Caco-2 (cell line): Measurements from ENCODE around the gene WDPCP. TPM values are rescaled to one million over a fixed set of nuclear protein-coding genes. Genes with fewer than 3 reads are reported as not detected.

Source experiments
- BruUV-seq: library from RNA; stranded (reverse); fragments of 400-500 nt; replicated peaks from 2 replicates; lab custom pipeline; 2021; lab: Mats Ljungman, UMichigan
- CTCF ChIA-PET: fragments of 300-600 bp; sonication (Branson Sonifier 250); formaldehyde crosslinking; loops from one replicate; lab custom pipeline; 2022; ENCODE audit warnings: antibody characterized with exemption; lab: Charles Lee
- POLR2A ChIA-PET: fragments of 300-600 bp; sonication (Branson Sonifier 250); formaldehyde crosslinking; loops from one replicate; lab custom pipeline; 2022; ENCODE audit warnings: antibody characterized with exemption; lab: Charles Lee
- DNase-seq, 2 experiments: peaks; one replicate each; pipeline versions ENCODE4 v3.0.0 to v3.0.0-alpha.2; 2020 to 2022
- H3K27me3 ChIP-seq: replicated peaks from 2 replicates; pipeline ENCODE4 v1.6.0; 2011; ENCODE audit warnings: low read length; ENCODE audit not compliant: control insufficient read depth, insufficient read depth
- H3K36me3 ChIP-seq: 2 replicates; pipeline ENCODE4 v1.5.1; 2011; ENCODE audit warnings: low read length; ENCODE audit not compliant: control insufficient read depth, insufficient read depth
- H3K4me1 ChIP-seq: fragments of 250-450 bp; sonication (Bioruptor Pico); 2 replicates; pipeline ENCODE4 v1.5.1; 2020; ENCODE audit warnings: mild to moderate bottlenecking
- H3K4me3 ChIP-seq: 2 replicates; pipeline ENCODE4 v1.5.1; 2011; ENCODE audit warnings: low read depth, mild to moderate bottlenecking, control low read depth, low read length
- H3K9me3 ChIP-seq: fragments of 250-450 bp; sonication (Bioruptor Pico); 2 replicates; pipeline ENCODE4 v1.5.1; 2020; ENCODE audit warnings: mild to moderate bottlenecking, moderate library complexity
- H3K27ac Mint-ChIP-seq: one replicate; pipeline ENCODE4 v1.8.0; 2022; ENCODE audit warnings: mixed read lengths; ENCODE audit not compliant: unreplicated experiment
- H3K27me3 Mint-ChIP-seq: one replicate; pipeline ENCODE4 v1.8.0; 2022; ENCODE audit warnings: mixed read lengths; ENCODE audit not compliant: insufficient read depth, unreplicated experiment
- H3K36me3 Mint-ChIP-seq: one replicate; pipeline ENCODE4 v1.8.0; 2022; ENCODE audit warnings: mild to moderate bottlenecking, mixed read lengths; ENCODE audit not compliant: insufficient read depth, unreplicated experiment
- H3K4me1 Mint-ChIP-seq: one replicate; pipeline ENCODE4 v1.8.0; 2022; ENCODE audit warnings: low read depth, mixed read lengths; ENCODE audit not compliant: unreplicated experiment
- H3K4me3 Mint-ChIP-seq: one replicate; pipeline ENCODE4 v1.8.0; 2022; ENCODE audit warnings: mild to moderate bottlenecking, moderate library complexity, mixed read lengths; ENCODE audit not compliant: unreplicated experiment
- H3K9me3 Mint-ChIP-seq: one replicate; pipeline ENCODE4 v1.8.0; 2022; ENCODE audit warnings: mixed read lengths; ENCODE audit not compliant: unreplicated experiment
- intact Hi-C: fragments of 100-400 bp; cut with micrococcal nuclease; formaldehyde crosslinking; loops from one replicate; pipeline ENCODE4 v1.10.0; 2022; ENCODE audit not compliant: unreplicated experiment
- total RNA-seq: library from RNA; stranded (reverse); gene quantifications from 2 replicates; pipeline ENCODE4 v1.2.3, GENCODE V29; 2022
- TF ChIP-seq, protein P1 (sequence below), 2 experiments: fragments of 200-600 bp in 1 of 2; IDR thresholded peaks; 1 replicate in 1 of 2; 2 replicates in 1 of 2; pipeline versions ENCODE4 v1.5.1 to v1.8.0; 2011 to 2022; ENCODE audit warnings: antibody characterized with exemption in 1 of 2, control low read depth in 1 of 2, inconsistent platforms in 1 of 2, low read depth in 1 of 2, low read length in 1 of 2, mild to moderate bottlenecking in 1 of 2, moderate library complexity in 1 of 2; ENCODE audit not compliant: insufficient read depth in 1 of 2, severe bottlenecking in 1 of 2, unreplicated experiment in 1 of 2

WDPCP gene
- total RNA-seq, 1 experiment from 2014 or later: 16.2 TPM

DNA sequence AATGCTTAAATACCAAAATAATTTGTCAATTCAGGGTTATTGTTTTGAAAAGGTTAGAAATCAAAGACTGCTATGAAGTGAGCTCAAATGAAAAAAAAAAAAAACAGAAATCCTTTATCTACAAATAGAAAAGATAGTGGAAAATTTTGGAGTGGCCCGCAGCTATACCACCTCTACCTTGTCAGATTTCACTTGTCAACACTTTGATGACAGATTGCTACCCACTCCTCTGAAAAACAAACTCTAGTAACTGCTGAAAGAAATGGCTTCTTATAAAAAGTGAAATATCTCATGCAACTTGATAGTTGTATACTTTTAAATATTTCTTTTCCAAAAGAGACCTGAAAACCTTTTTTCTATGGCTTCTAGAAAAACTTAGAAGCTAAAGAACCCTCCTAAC, 84.5 kb downstream of the WDPCP start:
- no peaks in the 10 kb centered on the region for H3K36me3 Mint-ChIP-seq
- no peaks in the 10 kb centered on the region for H3K36me3 ChIP-seq
- ChIA-PET POLR2A (no interaction called here), CTCF (no interaction called here)
- H3K27me3 Mint-ChIP-seq: peaks cover 16% of the 10 kb centered on the region
- DNase-seq: no peak
- H3K4me3 Mint-ChIP-seq: no peak overlapping the region
- intact Hi-C loops: no loop called here
- no TSS peak for BruUV-seq
- H3K4me1 Mint-ChIP-seq: no peaks in the 10 kb centered on the region
- H3K9me3 ChIP-seq: no peaks in the 10 kb centered on the region
- TF ChIP-seq, protein P1, sequence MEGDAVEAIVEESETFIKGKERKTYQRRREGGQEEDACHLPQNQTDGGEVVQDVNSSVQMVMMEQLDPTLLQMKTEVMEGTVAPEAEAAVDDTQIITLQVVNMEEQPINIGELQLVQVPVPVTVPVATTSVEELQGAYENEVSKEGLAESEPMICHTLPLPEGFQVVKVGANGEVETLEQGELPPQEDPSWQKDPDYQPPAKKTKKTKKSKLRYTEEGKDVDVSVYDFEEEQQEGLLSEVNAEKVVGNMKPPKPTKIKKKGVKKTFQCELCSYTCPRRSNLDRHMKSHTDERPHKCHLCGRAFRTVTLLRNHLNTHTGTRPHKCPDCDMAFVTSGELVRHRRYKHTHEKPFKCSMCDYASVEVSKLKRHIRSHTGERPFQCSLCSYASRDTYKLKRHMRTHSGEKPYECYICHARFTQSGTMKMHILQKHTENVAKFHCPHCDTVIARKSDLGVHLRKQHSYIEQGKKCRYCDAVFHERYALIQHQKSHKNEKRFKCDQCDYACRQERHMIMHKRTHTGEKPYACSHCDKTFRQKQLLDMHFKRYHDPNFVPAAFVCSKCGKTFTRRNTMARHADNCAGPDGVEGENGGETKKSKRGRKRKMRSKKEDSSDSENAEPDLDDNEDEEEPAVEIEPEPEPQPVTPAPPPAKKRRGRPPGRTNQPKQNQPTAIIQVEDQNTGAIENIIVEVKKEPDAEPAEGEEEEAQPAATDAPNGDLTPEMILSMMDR (IDR thresholded peaks at IDR 0.05; ENCODE audit: insufficient read depth in 1 of 2, low read depth in 1 of 2, low read length in 1 of 2, severe bottlenecking in 1 of 2, unreplicated experiment in 1 of 2): no peak
- no peak overlapping the region for H3K27ac Mint-ChIP-seq
- H3K4me3 ChIP-seq: no peak overlapping the region
- peaks cover under 1% of the 10 kb centered on the region for H3K9me3 Mint-ChIP-seq
- no peaks in the 10 kb centered on the region for H3K27me3 ChIP-seq
- H3K4me1 ChIP-seq: no peaks in the 10 kb centered on the region

DNA sequence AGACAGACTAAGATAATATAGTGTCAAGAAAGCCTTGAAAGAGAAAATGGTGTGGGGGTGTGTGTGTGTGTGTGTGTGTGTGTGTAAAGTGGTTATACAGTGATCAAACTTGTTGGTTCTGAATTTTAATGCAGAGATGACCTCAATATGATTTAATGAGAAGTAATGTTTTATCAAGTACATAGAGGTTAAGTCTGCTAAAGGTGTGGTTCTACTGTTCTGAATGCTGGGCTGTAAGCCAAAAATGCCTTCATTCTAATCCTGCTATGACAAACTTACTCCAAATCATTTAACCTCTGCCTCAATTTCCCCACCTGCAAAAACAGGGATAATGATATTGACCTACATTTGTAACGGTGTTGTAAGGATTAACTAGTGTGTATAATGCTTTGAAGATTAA, 87.9 kb downstream of the WDPCP start:
- no peak for DNase-seq
- Histone ChIP-seq H3K9me3 (no peaks in the 10 kb centered on the region), H3K4me3 (no peak overlapping the region), H3K4me1 (no peaks in the 10 kb centered on the region), H3K36me3 (no peaks in the 10 kb centered on the region), H3K27me3 (no peaks in the 10 kb centered on the region)
- ChIA-PET POLR2A (no interaction called here), CTCF (no interaction called here)
- H3K4me1 Mint-ChIP-seq: no peaks in the 10 kb centered on the region
- no peaks in the 10 kb centered on the region for H3K27me3 Mint-ChIP-seq
- TF ChIP-seq, protein P1 (IDR thresholded peaks at IDR 0.05; ENCODE audit: insufficient read depth in 1 of 2, low read depth in 1 of 2, low read length in 1 of 2, severe bottlenecking in 1 of 2, unreplicated experiment in 1 of 2): no peak
- no peaks in the 10 kb centered on the region for H3K36me3 Mint-ChIP-seq
- no peak overlapping the region for H3K4me3 Mint-ChIP-seq
- intact Hi-C loops: no loop called here
- H3K27ac Mint-ChIP-seq: no peak overlapping the region
- no TSS peak for BruUV-seq
- H3K9me3 Mint-ChIP-seq: no peaks in the 10 kb centered on the region

- no peaks in the 10 kb centered on the region for H3K9me3 Mint-ChIP-seq
- H3K9me3 ChIP-seq: no peaks in the 10 kb centered on the region
- H3K4me1 ChIP-seq: no peaks in the 10 kb centered on the region
- intact Hi-C loops: no loop called here
- H3K4me1 Mint-ChIP-seq: no peaks in the 10 kb centered on the region
- no peaks in the 10 kb centered on the region for H3K36me3 Mint-ChIP-seq
- BruUV-seq: no TSS peak
- H3K4me3 ChIP-seq: no peak overlapping the region
- H3K27me3 Mint-ChIP-seq: no peaks in the 10 kb centered on the region
- H3K27me3 ChIP-seq: no peaks in the 10 kb centered on the region
- no peaks in the 10 kb centered on the region for H3K36me3 ChIP-seq
- no peak overlapping the region for H3K27ac Mint-ChIP-seq
- TF ChIP-seq, protein P1 (IDR thresholded peaks at IDR 0.05; ENCODE audit: insufficient read depth in 1 of 2, low read depth in 1 of 2, low read length in 1 of 2, severe bottlenecking in 1 of 2, unreplicated experiment in 1 of 2): no peak
- DNase-seq: no peak
- H3K4me3 Mint-ChIP-seq: no peak overlapping the region
- ChIA-PET CTCF (no interaction called here), POLR2A (no interaction called here)
Observed at GRCh38 chr2:63497576-63497975, 90.7 kb downstream of the WDPCP start.
